H1 (cell line): ENCODE results near the gene DAPK1. TPM values are rescaled to one million over a fixed set of nuclear protein-coding genes. Genes with fewer than 3 reads are reported as not detected.

ENCODE experiments used
- CTCF ChIA-PET: fragments of 300-600 bp; sonication (Branson Sonifier 250); formaldehyde crosslinking; loops from one replicate; lab custom pipeline; 2021; ENCODE audit not compliant: partially characterized antibody; lab: Charles Lee
- POLR2A ChIA-PET: fragments of 300-600 bp; sonication (Branson Sonifier 250); formaldehyde crosslinking; loops from one replicate; lab custom pipeline; 2021; ENCODE audit warnings: inconsistent platforms; ENCODE audit not compliant: partially characterized antibody; lab: Charles Lee
- DNase-seq, 2 experiments: peaks; one replicate each; pipeline versions ENCODE4 v3.0.0 to v3.0.0-alpha.2; 2010 to 2022; ENCODE audit warnings: low spot score in 2 of 2, low read depth in 1 of 2, mixed read lengths in 1 of 2
- FAIRE-seq: peaks from 2 replicates; lab custom pipeline; 2011; peaks lifted over from hg19 to GRCh38; lab: Jason Lieb, UNC
- H2AFZ ChIP-seq: 2 replicates; pipeline ENCODE4 v1.8.1; 2012; ENCODE audit warnings: low read length, inconsistent platforms
- H2AK5ac ChIP-seq: 2 replicates; pipeline ENCODE4 v1.6.1; 2013; ENCODE audit warnings: low read depth, low read length
- H2BK120ac ChIP-seq: replicated peaks from 2 replicates; pipeline ENCODE3; 2013; ENCODE audit warnings: low read depth, low read length, inconsistent platforms
- H2BK12ac ChIP-seq: 2 replicates; pipeline ENCODE4 v1.6.1; 2013; ENCODE audit warnings: low read depth, low read length
- H2BK15ac ChIP-seq: 2 replicates; pipeline ENCODE4 v1.6.1; 2013; ENCODE audit warnings: low read length
- H2BK20ac ChIP-seq: 2 replicates; pipeline ENCODE4 v1.6.1; 2013; ENCODE audit warnings: low read length
- H2BK5ac ChIP-seq: 2 replicates; pipeline ENCODE4 v1.6.1; 2013; ENCODE audit warnings: low read depth, low read length
- H3K14ac ChIP-seq: 2 replicates; pipeline ENCODE4 v1.6.1; 2013; ENCODE audit warnings: inconsistent platforms; ENCODE audit not compliant: insufficient read length
- H3K18ac ChIP-seq: 2 replicates; pipeline ENCODE4 v1.6.1; 2013; ENCODE audit warnings: low read length; ENCODE audit errors: extremely low read depth
- H3K23ac ChIP-seq: 2 replicates; pipeline ENCODE4 v1.6.1; 2013; ENCODE audit warnings: inconsistent platforms; ENCODE audit not compliant: insufficient read length
- H3K23me2 ChIP-seq: 2 replicates; pipeline ENCODE4 v1.6.1; 2013; ENCODE audit warnings: low read depth, low read length
- H3K27ac ChIP-seq: 2 replicates; pipeline ENCODE4 v1.6.1; 2011; ENCODE audit warnings: low read depth, low read length, inconsistent platforms
- H3K27me3 ChIP-seq, 4 experiments: replicated peaks in 1 of 4; 1 replicate in 1 of 4; 2 replicates in 3 of 4; pipeline versions ENCODE4 v1.6.1 to v1.8.1; 2011 to 2013; ENCODE audit warnings: low read length in 3 of 4, mild to moderate bottlenecking in 3 of 4, inconsistent platforms in 2 of 4, mixed read lengths in 2 of 4, moderate library complexity in 1 of 4; ENCODE audit not compliant: control insufficient read depth in 3 of 4, insufficient read depth in 3 of 4; ENCODE audit errors: extremely low read depth in 1 of 4
- H3K36me3 ChIP-seq, 4 experiments: 2 replicates each; pipeline versions ENCODE4 v1.6.1 to v1.8.1; 2011 to 2013; ENCODE audit warnings: mild to moderate bottlenecking in 4 of 4, low read length in 3 of 4, moderate library complexity in 2 of 4, control low read depth in 1 of 4, inconsistent platforms in 1 of 4; ENCODE audit not compliant: insufficient read depth in 4 of 4, control insufficient read depth in 2 of 4
- H3K4ac ChIP-seq: replicated peaks from 2 replicates; pipeline ENCODE3; 2013; ENCODE audit warnings: low read length, low read depth, mixed read lengths, inconsistent platforms; ENCODE audit not compliant: insufficient read length
- H3K4me1 ChIP-seq, 4 experiments: replicated peaks in 1 of 4; 1 replicate in 1 of 4; 2 replicates in 3 of 4; pipeline versions ENCODE4 v1.6.1 to v1.8.1; 2011 to 2013; ENCODE audit warnings: low read length in 3 of 4, inconsistent platforms in 2 of 4, mixed read lengths in 1 of 4; ENCODE audit not compliant: insufficient read depth in 4 of 4, control insufficient read depth in 3 of 4
- H3K4me2 ChIP-seq, 2 experiments: 2 replicates each; pipeline versions ENCODE4 v1.6.1 to v1.8.1; 2011 to 2013; ENCODE audit warnings: low read depth in 2 of 2, low read length in 2 of 2, control low read depth in 1 of 2, inconsistent platforms in 1 of 2, mild to moderate bottlenecking in 1 of 2; ENCODE audit not compliant: insufficient read depth in 1 of 2
- H3K4me3 ChIP-seq, 4 experiments: fragments of 200-600, 300-600 bp in 1 of 4; sonication (generic), shearing (Covaris generic), sonication (Bioruptor Twin) in 1 of 4; 2 replicates each; pipeline versions ENCODE4 v1.5.1 to v1.8.1; 2011 to 2016; ENCODE audit warnings: low read length in 4 of 4, low read depth in 3 of 4, control low read depth in 2 of 4, inconsistent platforms in 2 of 4, mild to moderate bottlenecking in 2 of 4, mixed read lengths in 1 of 4, moderate library complexity in 1 of 4; ENCODE audit not compliant: insufficient read depth in 2 of 4; ENCODE audit errors: extremely low read depth in 1 of 4
- H3K56ac ChIP-seq: replicated peaks from 2 replicates; pipeline ENCODE3; 2013; ENCODE audit warnings: low read depth, mild to moderate bottlenecking, mixed read lengths, low read length, inconsistent platforms; ENCODE audit not compliant: insufficient read length
- H3K79me1 ChIP-seq: 2 replicates; pipeline ENCODE4 v1.6.1; 2013; ENCODE audit warnings: low read depth, low read length, control low read depth
- H3K79me2 ChIP-seq, 2 experiments: 2 replicates each; pipeline versions ENCODE4 v1.6.1 to v1.8.1; 2012 to 2013; ENCODE audit warnings: low read length in 2 of 2, mild to moderate bottlenecking in 2 of 2, inconsistent platforms in 1 of 2; ENCODE audit not compliant: insufficient read depth in 2 of 2, control insufficient read depth in 1 of 2
- H3K9ac ChIP-seq, 4 experiments: replicated peaks in 1 of 4; 1 replicate in 1 of 4; 2 replicates in 3 of 4; pipeline versions ENCODE4 v1.6.1 to v1.8.1; 2011 to 2013; ENCODE audit warnings: low read depth in 3 of 4, low read length in 3 of 4, control low read depth in 2 of 4, mild to moderate bottlenecking in 2 of 4, moderate library complexity in 2 of 4, inconsistent platforms in 1 of 4; ENCODE audit errors: extremely low read depth in 1 of 4
- H3K9me3 ChIP-seq, 2 experiments: 2 replicates each; pipeline versions ENCODE4 v1.6.1 to v1.8.1; 2012 to 2013; ENCODE audit warnings: mild to moderate bottlenecking in 2 of 2, moderate library complexity in 2 of 2, control low read depth in 1 of 2, inconsistent platforms in 1 of 2, low read depth in 1 of 2, low read length in 1 of 2, mixed read lengths in 1 of 2; ENCODE audit not compliant: insufficient read depth in 2 of 2
- H4K20me1 ChIP-seq, 2 experiments: replicated peaks in 1 of 2; 2 replicates each; pipeline versions ENCODE3 to v1.8.1; 2011 to 2013; ENCODE audit warnings: inconsistent platforms in 2 of 2, low read length in 2 of 2, mild to moderate bottlenecking in 1 of 2; ENCODE audit not compliant: insufficient read depth in 2 of 2, control insufficient read depth in 1 of 2
- H4K5ac ChIP-seq: 2 replicates; pipeline ENCODE4 v1.6.1; 2013; ENCODE audit warnings: low read length, low read depth, mixed read lengths, inconsistent platforms; ENCODE audit not compliant: insufficient read length
- H4K8ac ChIP-seq: 2 replicates; pipeline ENCODE4 v1.8.0; 2013; ENCODE audit warnings: mild to moderate bottlenecking, moderate library complexity, low read length, inconsistent platforms; ENCODE audit not compliant: insufficient read depth; ENCODE audit errors: extremely low read depth
- H4K91ac ChIP-seq: replicated peaks from 2 replicates; pipeline ENCODE3; 2013; ENCODE audit warnings: low read length, mixed read lengths, inconsistent platforms; ENCODE audit not compliant: insufficient read length
- CTBP2 ChIP-seq: IDR thresholded peaks from 2 replicates; pipeline ENCODE4 v1.7.0; 2011; ENCODE audit warnings: borderline replicate concordance, mild to moderate bottlenecking, moderate library complexity, mixed read lengths, low read length; ENCODE audit not compliant: insufficient read depth, insufficient read length
- SAP30 ChIP-seq: fragments of 300-600 bp; sonication (generic); IDR thresholded peaks from 2 replicates; pipeline ENCODE4 v1.7.1; 2012; ENCODE audit warnings: low read length, moderate library complexity, mild to moderate bottlenecking, inconsistent platforms; ENCODE audit not compliant: insufficient read depth, insufficient replicate concordance
- SIRT6 ChIP-seq: IDR thresholded peaks from one replicate; pipeline ENCODE4 v1.7.1; 2012; ENCODE audit warnings: low read length, inconsistent platforms
- WGBS, 2 experiments: shearing (Covaris generic) in 1 of 2; methylation state at CpG; one replicate each; pipeline versions ENCODE4 v1.1.6 to v1.1.7; 2013 to 2015; ENCODE audit warnings: low lambda C conversion rate in 2 of 2, mixed read lengths in 2 of 2, inconsistent platforms in 1 of 2, low coverage in 1 of 2, missing lambda C conversion rate in 1 of 2; ENCODE audit not compliant: insufficient replicate concordance in 2 of 2, insufficient coverage in 1 of 2, insufficient read length in 1 of 2; ENCODE audit errors: extremely low coverage in 1 of 2, missing lambda C conversion rate in 1 of 2; 5-methylcytosine and 5-hydroxymethylcytosine counted together
- polyA plus RNA-seq, 7 experiments: library from polyadenylated mRNA; depleted of rRNA in 3 of 7; stranded (reverse) in 5 of 7; unstranded in 2 of 7; fragments of >200 nt in 5 of 7; fragments of 200-250 nt in 2 of 7; gene quantifications; 1 replicate in 5 of 7; 2 replicates in 1 of 7; 4 replicates in 1 of 7; pipeline versions ENCODE4 v1.2.1 to v1.2.3, GENCODE V29; 2011 to 2013; ENCODE audit warnings: missing spikeins in 2 of 7, mixed read lengths in 2 of 7
- total RNA-seq: library from RNA; stranded (reverse); fragmentation: NEBNext Ultra II Directional; extraction: Animal tissue kit (Norgen Biotek cat#: 25700); gene quantifications from 2 replicates; pipeline ENCODE4 v1.2.1, GENCODE V29; 2021

The DAPK1 gene
- total and polyA plus RNA-seq, 2 of the 8 experiments (the other 6 are each of a cell fraction or from before 2014, with no cell fraction given) = 62.4 to 131 TPM

DNA sequence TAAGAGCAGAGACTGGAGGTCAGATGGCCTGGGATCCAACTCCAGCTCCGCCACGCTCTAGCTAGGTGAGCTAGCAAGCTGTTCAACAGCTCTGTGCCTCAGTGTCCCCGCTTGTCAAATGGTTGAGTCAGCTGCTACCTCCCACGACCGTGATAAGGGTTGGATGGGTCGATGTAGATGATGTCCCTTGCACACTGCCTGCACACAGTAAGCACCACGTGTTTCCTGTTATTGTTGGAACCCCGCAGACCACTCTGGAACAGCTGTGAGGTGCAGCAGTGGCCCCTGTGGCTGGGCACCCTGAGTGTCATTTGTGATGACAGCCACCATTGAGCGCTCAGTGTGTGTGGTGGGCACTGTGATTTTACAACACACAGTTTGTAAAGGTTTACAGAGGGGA lies 174.3 kb downstream of the DAPK1 start:
- H3K36me3 ChIP-seq = peaks cover 2 to 29% (median 12%) of the 10 kb centered on the region in 4 experiments; a peak in 7 of 8 replicates
- H3K56ac ChIP-seq = no peak overlapping the region
- H3K79me1 ChIP-seq = peaks cover 1% of the 10 kb centered on the region; the same call in 1 of the 2 replicates
- no peak overlapping the region for H3K4ac ChIP-seq
- no peak overlapping the region for H2BK5ac ChIP-seq
- POLR2A ChIA-PET = no interaction called here
- H4K5ac ChIP-seq = no peak overlapping the region
- H3K4me2 ChIP-seq = no peak overlapping the region
- H3K4me1 ChIP-seq = peaks cover 0 to 1% (median under 1%) of the 10 kb centered on the region in 4 experiments; a peak in 2 of 7 replicates
- H4K20me1 ChIP-seq = no peaks in the 10 kb centered on the region
- no peaks in the 10 kb centered on the region for H3K27me3 ChIP-seq
- no peaks in the 10 kb centered on the region for H3K23me2 ChIP-seq
- no peak overlapping the region for H3K23ac ChIP-seq
- no peak overlapping the region for H4K91ac ChIP-seq
- H3K9ac ChIP-seq = no peak overlapping the region
- no peaks in the 10 kb centered on the region for H3K79me2 ChIP-seq
- H3K14ac ChIP-seq = no peak overlapping the region
- TF ChIP-seq CTBP2 (no peak), SAP30 (no peak), SIRT6 (no peak)
- TF ChIP-seq, all 59 proteins: peak for 0
- Histone ChIP-seq H3K4me3 (no peak overlapping the region), H2BK12ac (no peak overlapping the region), H3K18ac (no peak overlapping the region), H2AK5ac (no peak overlapping the region), H2BK20ac (no peak overlapping the region), H2BK15ac (no peak overlapping the region), H2BK120ac (no peak overlapping the region), H4K8ac (no peak overlapping the region), H2AFZ (no peak overlapping the region), H3K9me3 (no peaks in the 10 kb centered on the region), H3K27ac (no peak overlapping the region)
- CTCF ChIA-PET = no interaction called here
- 93% methylated on average over 9 of the region's 9 CpGs; no CpG with 5 or more reads in 1 of the 2 experiments for WGBS, 2 experiments
- DNase-seq (peak in 1 of 2 experiments; percentile 19), FAIRE-seq (no peak)
